Measurements from ENCODE around the gene TMEM62.
"Not testable (repeated sequence)": the region's sequence is repeated elsewhere in the genome, so short reads cannot be mapped to it uniquely, and the experiment has no call there.

The TMEM62 gene

DNA sequence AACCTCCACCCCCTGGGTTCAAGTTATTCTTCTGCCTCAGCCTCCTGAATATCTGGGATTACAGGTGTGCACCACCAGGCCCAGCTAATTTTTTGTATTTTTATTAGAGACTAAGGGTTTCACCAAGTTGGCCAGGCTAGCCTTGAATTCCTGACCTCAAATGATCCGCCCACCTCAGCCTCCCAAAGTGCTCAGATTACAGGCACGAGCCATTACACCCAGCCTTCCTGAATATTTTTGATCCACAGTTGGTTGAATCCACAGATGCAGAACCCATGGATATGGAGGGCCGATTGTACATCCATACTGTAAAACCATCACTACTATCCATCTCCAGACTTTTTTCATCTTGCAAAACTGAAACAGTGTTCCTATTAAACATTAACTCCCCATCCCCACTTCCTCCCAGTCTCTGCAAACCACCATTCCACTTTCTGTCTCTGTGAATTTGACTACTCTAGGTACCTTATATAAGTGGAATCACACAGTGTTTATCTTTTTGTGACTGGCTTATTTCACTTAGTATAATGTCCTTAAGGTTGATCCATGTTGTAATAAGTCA, 8.2 kb upstream of the TMEM62 start:
- DNase-seq: no peak

DNA sequence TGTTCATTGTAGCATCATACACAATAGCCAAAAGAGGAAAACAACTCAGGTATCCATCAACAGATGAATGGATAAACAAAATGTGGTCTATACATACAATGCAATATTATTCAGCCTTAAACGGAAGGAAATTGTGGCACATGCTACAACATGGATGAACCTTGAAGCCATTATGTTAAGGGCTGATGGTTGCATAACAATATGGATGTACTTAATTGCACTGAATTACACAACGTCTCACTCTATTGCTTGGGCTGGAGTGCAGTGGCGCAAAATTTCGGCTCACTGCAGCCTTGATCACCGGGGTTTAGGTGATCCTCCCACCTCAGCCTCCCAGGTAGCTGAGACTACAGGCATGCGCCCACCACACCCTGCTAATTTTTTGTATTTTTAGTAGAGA, 7.0 kb upstream of the TMEM62 start:
- no peak for DNase-seq

DNA sequence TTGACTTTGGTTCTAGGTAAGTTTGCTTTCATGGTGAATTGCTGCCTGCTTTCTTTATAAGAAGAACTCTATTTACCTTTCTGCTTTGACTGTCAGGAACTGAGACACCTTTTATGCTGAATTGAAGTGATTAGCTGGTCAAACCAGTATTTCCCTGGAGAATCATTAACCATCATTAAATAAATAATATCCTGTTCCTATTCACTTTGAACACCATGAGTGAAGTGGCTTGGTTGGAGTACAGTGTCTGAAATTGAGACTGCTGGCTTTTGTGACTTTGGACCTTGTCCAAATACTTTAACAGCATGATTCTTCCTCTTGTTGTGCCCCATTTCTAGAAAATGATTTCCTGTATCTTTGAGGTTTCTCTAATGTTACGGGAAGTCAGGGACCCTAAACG, 5.6 kb upstream of the TMEM62 start:
- no peak for DNase-seq

DNA sequence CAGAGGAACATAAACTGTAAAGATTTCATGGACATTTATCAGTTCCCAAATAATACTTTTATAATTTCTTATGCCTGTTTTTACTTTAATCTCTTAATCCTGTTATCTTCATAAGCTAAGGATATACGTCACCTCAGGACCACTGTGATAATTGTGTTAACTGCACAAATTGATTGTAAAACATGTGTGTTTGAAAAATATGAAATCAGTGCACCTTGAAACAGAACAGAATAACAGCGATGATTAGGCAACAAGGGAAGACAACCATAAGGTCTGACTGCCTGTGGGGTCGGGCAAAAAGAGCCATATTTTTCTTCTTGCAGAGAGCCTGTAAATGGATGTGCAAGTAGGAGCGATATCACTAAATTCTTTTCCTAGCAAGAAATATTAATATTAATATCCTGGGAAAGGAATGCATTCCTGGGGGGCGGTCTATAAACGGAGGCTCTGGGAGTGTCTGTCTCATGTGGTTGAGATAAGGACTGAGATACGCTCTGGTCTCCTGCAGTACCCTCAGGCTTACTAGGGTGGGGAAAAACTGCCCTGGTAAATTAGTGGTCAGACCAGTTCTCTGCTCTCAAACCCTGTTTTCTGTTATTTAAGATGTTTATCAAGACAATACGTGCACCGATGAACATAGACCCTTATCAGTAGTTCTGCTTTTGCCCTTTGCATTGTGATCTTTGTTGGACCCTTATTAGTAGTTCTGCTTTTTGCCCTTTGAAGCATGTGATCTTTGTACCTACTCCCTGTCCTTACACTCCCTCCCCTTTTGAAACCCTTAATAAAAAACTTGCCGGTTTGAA, 5.0 kb upstream of the TMEM62 start:
- not testable (repeated sequence) for DNase-seq

DNA sequence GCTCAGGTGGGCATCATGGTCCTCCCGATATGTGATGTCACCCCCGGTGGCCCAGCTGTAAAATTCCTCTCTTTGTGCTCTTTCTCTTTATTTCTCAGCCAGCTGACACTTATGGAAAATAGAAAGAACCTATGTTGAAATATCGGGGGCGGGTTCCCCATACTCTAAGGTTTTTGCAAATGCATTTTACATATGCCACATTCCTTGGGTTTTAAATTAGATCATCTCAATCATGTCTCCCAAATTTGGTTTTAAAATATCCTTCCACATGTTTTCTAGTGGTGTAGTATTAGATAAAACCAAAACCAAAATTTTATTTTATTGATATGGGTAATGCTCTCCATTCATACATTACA, 4.4 kb upstream of the TMEM62 start:
- DNase-seq: no peak

DNA sequence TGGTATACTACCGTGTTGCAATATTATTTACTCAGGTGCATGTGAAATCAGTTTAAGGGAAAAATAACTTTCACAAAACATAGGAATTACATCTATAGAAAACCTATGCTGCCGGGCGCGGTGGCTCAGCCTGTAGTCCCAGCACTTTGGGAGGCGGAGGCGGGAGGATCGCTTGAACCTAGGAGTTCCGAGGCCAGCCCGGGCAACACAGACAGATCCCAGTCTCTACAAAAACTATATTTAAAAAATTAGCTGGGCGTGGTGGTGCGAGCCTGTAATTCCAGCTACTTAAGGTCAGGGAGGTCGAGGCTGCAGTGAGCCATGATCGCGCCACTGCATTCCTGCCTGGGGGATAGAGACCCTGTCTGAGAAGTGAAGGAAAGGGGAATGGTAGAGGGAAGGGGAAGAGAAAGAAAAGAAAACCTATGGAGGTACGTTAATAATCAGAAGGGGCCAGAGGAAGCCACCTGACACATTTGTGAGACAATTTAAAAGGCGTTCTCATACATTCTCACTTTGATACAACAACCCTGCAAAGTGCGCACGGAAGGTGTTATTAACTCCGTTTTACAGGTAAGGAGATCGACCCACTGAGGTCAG, 456 bp upstream of the TMEM62 start:
- DNase-seq: no peak

DNA sequence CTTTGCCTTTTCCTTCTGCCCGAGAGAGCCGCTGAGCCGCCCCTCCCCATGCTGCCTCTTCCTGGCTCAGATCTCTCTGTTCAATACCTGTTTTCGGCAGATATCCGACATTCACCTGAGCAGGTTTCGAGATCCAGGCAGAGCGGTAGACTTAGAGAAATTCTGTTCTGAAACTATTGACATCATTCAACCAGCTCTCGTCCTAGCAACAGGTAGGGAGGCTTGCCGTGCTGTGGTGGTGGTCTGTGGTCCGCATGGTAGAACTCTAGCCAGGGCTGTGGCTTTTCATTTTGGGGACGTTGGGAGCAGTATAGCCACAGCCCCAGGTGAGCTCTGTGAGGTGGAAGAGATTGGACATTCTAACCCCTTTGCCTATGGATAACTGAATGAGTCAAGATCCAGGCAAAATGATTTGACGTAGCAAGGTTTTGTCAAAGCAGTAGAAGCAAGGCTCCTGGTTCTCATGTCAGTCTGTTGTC, 810 bp downstream of the TMEM62 start:
- DNase-seq: no peak

DNA sequence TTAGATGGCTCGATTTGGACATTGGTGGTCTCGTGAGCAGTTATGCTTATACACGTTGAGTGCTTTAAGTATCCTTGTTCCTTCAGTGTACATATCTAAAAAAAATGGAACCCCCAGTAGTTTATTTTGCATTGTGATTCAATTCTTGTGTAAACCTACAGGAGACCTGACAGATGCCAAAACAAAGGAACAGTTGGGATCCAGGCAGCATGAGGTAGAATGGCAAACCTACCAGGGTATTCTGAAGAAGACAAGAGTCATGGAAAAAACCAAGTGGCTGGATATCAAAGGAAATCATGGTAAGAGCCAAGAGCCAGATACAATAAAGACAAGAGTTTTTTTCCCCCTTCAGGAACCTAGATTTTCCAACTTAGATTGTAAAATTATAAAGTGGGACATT, 2.0 kb downstream of the TMEM62 start:
- DNase-seq: no peak

DNA sequence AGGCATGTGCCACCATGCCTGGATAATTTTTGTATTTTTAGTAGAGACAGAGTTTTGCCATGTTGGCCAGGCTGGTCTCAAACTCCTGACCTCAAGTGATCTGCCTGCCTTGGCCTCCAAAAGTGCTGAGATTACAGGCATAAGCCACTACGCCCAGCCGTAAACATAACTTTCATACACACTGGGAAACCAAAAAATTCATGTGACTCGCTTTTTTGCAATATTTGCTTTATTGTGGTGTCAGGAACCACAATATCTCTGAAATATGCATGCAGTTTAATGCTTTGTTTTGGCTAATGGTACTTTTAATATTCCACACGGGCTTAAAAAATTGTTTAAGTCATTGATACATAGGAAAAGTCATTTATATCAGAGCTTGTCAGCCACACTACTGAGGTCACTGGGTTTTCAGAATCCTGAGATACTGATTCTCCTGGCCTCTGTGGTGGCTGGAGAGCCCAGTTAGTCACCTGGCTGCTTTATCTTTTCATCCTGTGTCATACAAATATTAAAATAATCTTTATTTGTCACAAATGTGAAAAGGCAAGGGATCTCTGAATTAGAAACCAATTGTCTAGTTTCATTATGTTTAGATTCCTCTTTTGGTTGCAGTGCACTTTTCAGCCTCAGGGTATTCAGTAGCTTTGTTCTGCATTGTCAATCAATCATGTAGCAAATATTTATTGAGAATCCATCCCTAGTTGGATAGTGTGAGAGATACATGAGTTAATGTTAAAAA, 10.0 kb downstream of the TMEM62 start:
- DNase-seq: no peak

DNA sequence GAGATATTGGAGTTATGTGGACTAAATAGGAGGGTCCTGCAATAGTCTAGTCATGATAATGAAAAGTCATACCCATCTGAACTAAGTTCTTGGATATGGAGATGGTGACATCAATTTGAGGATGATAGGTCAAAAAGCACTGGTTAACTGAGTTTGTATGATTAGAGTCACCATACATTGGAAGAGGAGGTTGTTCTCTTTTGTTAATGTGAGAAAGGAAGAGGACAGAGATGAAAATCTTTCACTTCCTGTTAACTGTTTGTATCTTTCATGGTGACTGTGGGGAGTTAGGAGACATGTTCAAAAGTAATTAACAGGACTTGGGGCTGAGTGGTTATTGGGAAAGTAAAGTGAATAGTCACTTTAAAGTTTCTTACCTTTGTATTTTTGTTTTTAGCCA, 11.1 kb downstream of the TMEM62 start:
- DNase-seq: no peak

DNA sequence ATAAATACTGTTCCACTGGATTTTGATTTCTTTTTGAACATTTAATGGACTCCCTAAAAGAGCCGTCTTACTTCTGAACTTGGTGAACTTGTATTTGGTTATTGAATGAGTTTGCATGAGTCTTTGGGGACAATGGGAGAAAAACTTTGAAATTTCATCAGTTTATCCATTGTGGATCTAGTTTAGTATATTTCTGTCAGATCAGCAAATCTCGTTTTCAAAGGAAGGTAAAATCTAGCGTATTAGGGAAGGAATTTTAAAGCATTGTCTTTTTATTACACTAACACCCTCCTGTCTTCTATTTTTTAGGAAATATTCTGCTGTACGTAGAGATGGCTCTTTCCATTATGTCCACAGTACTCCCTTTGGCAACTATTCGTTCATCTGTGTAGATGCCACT, 12.8 kb downstream of the TMEM62 start:
- DNase-seq: no peak

DNA sequence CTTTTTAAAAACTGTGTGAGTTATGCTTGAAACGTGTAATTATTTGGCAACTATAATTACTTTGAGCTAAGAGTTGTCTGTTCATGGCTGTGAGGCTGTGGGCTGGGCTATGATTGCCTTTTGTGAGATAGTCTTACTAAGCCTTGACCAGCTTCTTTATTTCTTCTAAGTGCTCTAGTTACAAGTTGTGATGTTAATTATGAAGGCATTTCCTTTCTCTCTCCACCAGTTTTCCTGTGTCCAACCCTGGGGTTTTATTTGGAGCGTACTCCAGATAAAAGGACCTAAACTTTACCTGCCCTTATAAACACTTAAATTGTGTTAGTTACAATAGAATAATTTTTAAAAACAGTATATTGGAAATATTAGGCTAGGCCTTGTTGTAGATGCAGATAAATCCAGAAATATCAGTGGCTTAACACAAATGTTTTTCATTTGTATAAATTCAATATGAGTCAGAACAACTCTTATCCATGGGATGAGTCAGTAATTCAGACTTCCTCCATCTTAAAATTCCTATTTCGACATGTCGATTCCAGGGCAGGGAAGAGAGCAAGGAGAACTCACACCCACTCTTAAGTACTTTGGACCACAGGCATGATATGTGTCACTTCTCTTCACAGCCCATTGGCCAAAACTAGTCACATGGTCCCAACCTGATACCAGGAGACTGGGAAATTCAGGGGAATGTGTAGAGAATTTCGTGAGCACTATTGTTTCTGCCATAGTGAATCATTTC, 17.0 kb downstream of the TMEM62 start:
- DNase-seq: no peak

DNA sequence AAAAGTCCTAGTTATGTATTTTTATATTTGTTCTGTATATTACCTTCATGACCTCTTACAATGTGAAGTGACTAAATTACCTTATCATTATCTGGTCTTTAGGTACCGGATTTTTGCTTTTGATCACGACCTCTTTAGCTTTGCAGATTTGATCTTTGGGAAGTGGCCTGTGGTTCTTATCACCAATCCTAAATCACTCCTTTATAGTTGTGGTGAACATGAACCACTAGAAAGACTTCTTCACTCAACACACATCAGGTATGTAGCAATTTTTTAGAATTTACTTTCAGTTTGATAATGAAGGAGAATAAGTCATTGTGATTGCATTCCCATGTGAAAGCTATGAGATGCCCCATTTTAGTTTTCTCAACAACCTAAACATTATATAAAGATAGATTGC, 18.3 kb downstream of the TMEM62 start:
- no peak for DNase-seq

DNA sequence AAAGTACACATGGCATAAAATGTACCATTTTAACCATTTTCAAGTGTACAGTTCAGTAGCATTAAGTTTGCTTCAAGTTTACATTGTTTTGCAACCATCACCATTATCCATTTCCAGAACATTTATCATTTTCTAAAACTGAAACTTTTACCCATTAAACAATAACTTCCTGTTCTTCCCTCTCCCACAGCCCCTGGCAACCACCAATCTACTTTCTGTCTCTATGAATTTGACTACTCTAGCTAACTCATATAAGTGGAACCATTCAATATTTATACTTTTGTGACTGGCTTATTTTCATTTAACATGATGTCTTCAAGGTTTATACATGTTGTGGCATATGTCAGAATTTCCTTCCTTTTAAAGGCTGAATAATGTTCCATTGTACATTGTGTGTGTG, 19.9 kb downstream of the TMEM62 start:
- no peak for DNase-seq

DNA sequence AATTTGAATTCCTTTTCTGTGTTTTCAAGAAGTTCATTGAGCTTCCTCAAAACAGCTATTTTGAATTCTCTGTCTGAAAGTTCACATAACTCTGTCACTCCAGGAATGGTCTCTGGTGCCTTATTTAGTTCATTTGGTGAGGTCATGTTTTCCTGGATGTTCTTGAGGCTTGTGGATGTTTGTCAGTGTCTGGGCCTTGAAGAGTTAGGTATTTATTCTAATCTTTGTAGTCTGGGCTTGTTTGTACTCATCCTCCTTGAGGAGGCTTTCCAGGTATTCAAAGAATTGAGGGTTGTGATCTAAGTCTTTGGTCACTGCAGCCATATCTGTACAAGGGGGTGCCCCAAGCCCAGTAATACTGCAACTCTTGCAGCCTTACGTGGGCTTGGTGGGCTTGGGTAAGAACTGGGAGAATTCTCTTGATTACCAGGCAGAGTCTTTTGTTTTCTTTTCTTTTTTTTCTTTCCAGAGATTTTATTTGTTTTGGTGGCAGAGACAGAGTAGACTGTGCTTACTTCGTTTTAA, 32.5 kb downstream of the TMEM62 start:
- no peak for DNase-seq

DNA sequence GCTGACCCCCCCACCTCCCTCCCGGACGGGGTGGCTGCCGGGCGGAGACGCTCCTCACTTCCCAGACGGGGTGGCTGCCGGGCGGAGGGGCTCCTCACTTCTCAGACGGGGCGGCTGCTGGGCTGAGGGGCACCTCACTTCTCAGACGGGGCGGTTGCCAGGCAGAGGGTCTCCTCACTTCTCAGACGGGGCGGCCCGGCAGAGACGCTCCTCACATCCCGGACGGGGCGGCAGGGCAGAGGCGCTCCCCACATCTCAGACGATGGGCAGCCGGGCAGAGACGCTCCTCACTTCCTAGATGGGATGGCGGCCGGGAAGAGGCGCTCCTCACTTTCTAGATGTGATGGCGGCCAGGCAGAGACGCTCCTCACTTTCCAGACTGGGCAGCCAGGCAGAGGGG, 33.9 kb downstream of the TMEM62 start:
- DNase-seq: not testable (repeated sequence)

DNA sequence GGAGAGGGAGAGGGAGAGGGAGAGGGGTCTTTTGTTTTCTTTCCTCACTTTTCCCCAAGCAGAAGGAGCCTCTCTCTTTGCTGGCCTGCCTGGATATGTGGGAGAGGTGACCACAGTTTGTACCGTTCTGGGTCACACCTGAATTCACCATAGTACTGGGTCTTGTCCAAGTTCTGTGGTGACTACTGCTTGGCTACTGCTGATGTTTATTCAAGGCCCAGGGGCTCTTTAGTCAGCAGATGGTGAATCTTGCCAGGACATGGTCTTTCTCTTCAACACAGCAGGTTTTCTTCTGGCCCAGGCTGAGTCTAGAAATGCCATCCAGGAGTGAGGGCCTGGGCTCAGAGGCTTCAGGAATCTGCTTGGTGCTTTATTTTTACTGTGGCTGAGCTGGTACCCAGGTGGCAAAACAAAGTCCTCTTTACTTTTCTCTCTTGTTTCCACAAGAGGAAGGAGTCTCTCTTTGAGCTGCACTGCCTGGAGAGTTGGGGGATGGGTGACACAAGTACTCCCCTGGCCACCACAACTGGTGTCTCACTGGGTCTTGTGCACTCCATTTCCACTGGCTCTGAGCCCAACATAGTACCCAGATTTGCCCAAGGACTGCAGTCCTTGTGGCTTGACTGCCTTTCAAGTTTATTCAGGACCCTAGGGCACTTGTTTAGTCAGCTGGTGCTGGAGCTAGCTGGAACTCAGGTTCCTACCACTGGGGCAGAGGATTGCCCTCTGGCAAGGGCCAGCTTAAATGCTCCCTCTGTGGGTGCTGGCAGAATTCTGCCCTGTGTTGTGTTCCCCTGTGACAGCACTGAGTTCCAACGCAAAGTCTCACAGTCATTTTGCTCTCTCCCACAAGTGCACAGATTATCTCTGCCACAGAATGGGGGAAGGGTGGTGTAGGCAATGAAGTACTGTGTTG, 35.1 kb downstream of the TMEM62 start:
- DNase-seq: no peak

DNA sequence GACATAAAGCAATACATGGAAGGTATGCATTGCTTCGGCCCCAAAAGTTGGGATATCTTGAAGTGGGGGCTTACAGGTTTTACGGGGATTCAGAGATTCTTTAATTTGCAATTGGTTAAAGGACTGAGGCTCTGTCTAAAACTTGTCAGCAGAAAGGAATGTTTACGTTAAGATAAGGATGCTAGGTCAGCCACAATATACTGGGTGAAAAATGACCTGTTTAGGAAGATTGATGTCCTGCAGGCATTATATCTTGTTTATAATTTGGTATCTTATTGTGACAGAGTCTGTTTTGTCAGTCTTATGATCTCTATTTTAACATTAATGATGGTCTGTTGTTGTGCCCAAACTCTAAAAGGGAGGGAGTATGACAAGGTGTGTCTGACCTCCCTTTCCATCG, 36.5 kb downstream of the TMEM62 start:
- no peak for DNase-seq

DNA sequence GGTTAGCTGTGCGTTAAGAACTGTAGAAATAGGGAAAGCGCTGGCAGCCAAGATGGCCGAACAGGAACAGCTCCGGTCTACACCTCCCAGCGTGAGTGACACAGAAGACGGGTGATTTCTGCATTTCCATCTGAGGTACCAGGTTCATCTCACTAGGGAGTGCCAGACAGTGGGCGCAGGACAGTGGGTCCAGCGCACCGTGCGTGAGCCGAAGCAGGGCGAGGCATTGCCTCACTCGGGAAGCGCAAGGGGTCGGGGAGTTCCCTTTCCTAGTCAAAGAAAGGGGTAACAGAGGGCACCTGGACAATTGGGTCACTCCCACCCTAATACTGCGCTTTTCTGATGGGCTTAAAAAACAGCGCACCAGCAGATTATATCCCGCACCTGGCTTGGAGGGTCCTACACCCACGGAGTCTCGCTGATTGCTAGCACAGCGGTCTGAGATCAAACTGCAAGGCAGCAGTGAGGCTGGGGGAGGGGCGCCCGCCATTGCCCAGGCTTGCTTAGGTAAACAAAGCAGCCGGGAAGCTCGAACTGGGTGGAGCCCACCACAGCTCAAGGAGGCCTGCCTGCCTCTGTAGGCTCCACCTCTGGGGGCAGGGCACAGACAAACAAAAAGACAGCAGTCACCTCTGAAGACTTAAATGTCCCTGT, 42.4 kb downstream of the TMEM62 start:
- not testable (repeated sequence) for DNase-seq

DNA sequence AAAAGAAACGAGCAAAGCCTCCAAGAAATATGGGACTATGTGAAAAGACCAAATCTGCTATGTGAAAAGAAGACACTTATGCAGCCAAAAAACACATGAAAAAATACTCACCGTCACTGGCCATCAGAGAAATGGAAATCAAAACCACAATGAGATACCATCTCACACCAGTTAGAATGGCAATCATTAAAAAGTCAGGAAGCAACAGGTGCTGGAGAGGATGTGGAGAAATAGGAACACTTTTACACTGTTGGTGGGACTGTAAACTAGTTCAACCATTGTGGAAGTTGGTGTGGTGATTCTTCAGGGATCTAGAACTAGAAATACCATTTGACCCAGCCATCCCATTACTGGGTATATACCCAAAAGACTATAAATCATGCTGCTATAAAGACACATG, 43.8 kb downstream of the TMEM62 start:
- DNase-seq: not testable (repeated sequence)

DNA sequence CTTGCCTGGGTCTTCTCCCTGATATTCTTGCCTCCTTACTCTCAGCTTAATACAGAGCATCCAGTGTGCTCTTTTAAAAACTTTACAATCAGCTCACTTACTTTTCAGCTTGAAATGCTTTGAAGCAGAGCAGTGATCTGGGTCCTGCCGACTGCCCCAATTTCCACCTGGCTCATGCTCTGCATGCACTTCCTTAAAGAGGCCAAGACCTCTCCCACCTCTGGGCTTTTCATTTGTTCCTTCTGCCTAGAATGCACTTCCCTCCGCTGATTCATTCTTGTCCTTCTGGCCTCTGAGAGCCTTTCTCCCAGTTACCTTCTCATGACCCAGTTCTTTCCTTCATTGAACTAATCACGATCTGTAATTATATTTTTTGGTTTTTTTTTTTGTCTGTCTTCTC, 49.9 kb downstream of the TMEM62 start:
- no peak for DNase-seq

All from GF-D8 (cell line).